ENCODE measurements around the gene STX19. TPM values are rescaled to one million over a fixed set of nuclear protein-coding genes. Genes with fewer than 3 reads are reported as not detected.

STX19 gene
- polyA plus RNA-seq, 3 donors = not detected

GRCh38 chr3:94026623-94027022 lies 1.8 kb downstream of the STX19 start:
- no peak overlapping the region for H2AFZ ChIP-seq (ENCODE audit: insufficient read depth, low read depth, low read length, poor library complexity, severe bottlenecking)
- no peaks in the 10 kb centered on the region for H3K4me1 ChIP-seq (ENCODE audit: control insufficient read depth in 1 of 2, insufficient read depth in 2 of 2, low read length in 2 of 2)
- H3K27me3 ChIP-seq (ENCODE audit: control insufficient read depth in 2 of 2, insufficient read depth in 2 of 2, low read length in 2 of 2) = no peaks in the 10 kb centered on the region
- H3K9ac ChIP-seq (ENCODE audit: insufficient read depth, low read length, poor library complexity, severe bottlenecking) = no peak overlapping the region
- no peaks in the 10 kb centered on the region for H3K9me3 Mint-ChIP-seq
- H3K27ac ChIP-seq (ENCODE audit: low read depth in 1 of 2, low read length in 2 of 2) = no peak overlapping the region
- no peaks in the 10 kb centered on the region for H3K79me2 ChIP-seq (ENCODE audit: insufficient read depth, low read length)
- H3K36me3 ChIP-seq (replicated peaks in 1 of 2; ENCODE audit: control insufficient read depth in 1 of 2, insufficient read depth in 2 of 2, low read length in 2 of 2) = no peaks in the 10 kb centered on the region
- no peak overlapping the region for H3K27ac Mint-ChIP-seq
- no peaks in the 10 kb centered on the region for H3K4me1 Mint-ChIP-seq
- H3K36me3 Mint-ChIP-seq = peaks cover 0 to 2% of the 10 kb centered on the region in 2 donors
- no peaks in the 10 kb centered on the region for H4K20me1 ChIP-seq (ENCODE audit: insufficient read depth, low read length)
- H3K4me2 ChIP-seq (replicated peaks; ENCODE audit: extremely low read depth, low read length, poor library complexity, severe bottlenecking) = no peak overlapping the region
- no peak overlapping the region for H3K4me3 Mint-ChIP-seq
- no peak for TF ChIP-seq CTCF (IDR thresholded peaks at IDR 0.05)
- intact Hi-C loops (cut with micrococcal nuclease) = no loop called here
- H3K27me3 Mint-ChIP-seq (ENCODE audit: low read depth in 3 of 3) = no peaks in the 10 kb centered on the region
- DNase-seq = no peak
- no peaks in the 10 kb centered on the region for H3K9me3 ChIP-seq (replicated peaks in 1 of 2; ENCODE audit: control insufficient read depth in 1 of 2, insufficient read depth in 1 of 2, low read length in 2 of 2)
- no CpG with 5 or more reads among the region's 2 CpGs for WGBS (ENCODE audit: insufficient coverage)
- no peak overlapping the region for H3K4me3 ChIP-seq (replicated peaks in 1 of 3; ENCODE audit: low read depth in 2 of 3, low read length in 3 of 3)

- no peaks in the 10 kb centered on the region for H3K27me3 ChIP-seq (ENCODE audit: control insufficient read depth in 2 of 2, insufficient read depth in 2 of 2, low read length in 2 of 2)
These were observed 4.0 kb downstream of the STX19 start for GRCh38 chr3:94024385-94024784.

More at GRCh38 chr3:94024385-94024784, 4.0 kb downstream of the STX19 start:
- no peak for DNase-seq
- H3K27ac Mint-ChIP-seq = no peak overlapping the region
- H3K9ac ChIP-seq (ENCODE audit: insufficient read depth, low read length, poor library complexity, severe bottlenecking) = no peak overlapping the region
- H3K27ac ChIP-seq (ENCODE audit: low read depth in 1 of 2, low read length in 2 of 2) = no peak overlapping the region
- no peaks in the 10 kb centered on the region for H3K9me3 ChIP-seq (replicated peaks in 1 of 2; ENCODE audit: control insufficient read depth in 1 of 2, insufficient read depth in 1 of 2, low read length in 2 of 2)
- H3K9me3 Mint-ChIP-seq = no peaks in the 10 kb centered on the region
- no peaks in the 10 kb centered on the region for H4K20me1 ChIP-seq (ENCODE audit: insufficient read depth, low read length)
- H3K4me1 Mint-ChIP-seq = no peaks in the 10 kb centered on the region
- no peaks in the 10 kb centered on the region for H3K4me1 ChIP-seq (ENCODE audit: control insufficient read depth in 1 of 2, insufficient read depth in 2 of 2, low read length in 2 of 2)
- H2AFZ ChIP-seq (ENCODE audit: insufficient read depth, low read depth, low read length, poor library complexity, severe bottlenecking) = no peak overlapping the region
- no CpG with 5 or more reads among the region's 3 CpGs for WGBS (ENCODE audit: insufficient coverage)
- no peak for TF ChIP-seq CTCF (IDR thresholded peaks at IDR 0.05)
- H3K4me3 ChIP-seq (replicated peaks in 1 of 3; ENCODE audit: low read depth in 2 of 3, low read length in 3 of 3) = no peak overlapping the region
- H3K4me3 Mint-ChIP-seq = no peak overlapping the region
- no peaks in the 10 kb centered on the region for H3K27me3 Mint-ChIP-seq (ENCODE audit: low read depth in 3 of 3)
- H3K4me2 ChIP-seq (replicated peaks; ENCODE audit: extremely low read depth, low read length, poor library complexity, severe bottlenecking) = no peak overlapping the region
- H3K79me2 ChIP-seq (ENCODE audit: insufficient read depth, low read length) = no peaks in the 10 kb centered on the region
- no peaks in the 10 kb centered on the region for H3K36me3 ChIP-seq (replicated peaks in 1 of 2; ENCODE audit: control insufficient read depth in 1 of 2, insufficient read depth in 2 of 2, low read length in 2 of 2)
- H3K36me3 Mint-ChIP-seq = peaks cover 0 to 2% of the 10 kb centered on the region in 2 donors
- intact Hi-C loops (cut with micrococcal nuclease) = no loop called here

All from CD14-positive monocyte (primary cell).